ENCODE measurements around the gene RB1.

Gene RB1

GRCh38 chr13:48292650-48293049 lies 10.9 kb upstream of the RB1 start:
- H3K9ac ChIP-seq: no peak overlapping the region
- no peaks in the 10 kb centered on the region for H3K27me3 ChIP-seq (ENCODE audit: insufficient read depth, low read depth)
- no peaks in the 10 kb centered on the region for H3K36me3 ChIP-seq (ENCODE audit: insufficient read depth)
- H4K20me1 ChIP-seq (ENCODE audit: insufficient read depth): no peaks in the 10 kb centered on the region
- H3K4me2 ChIP-seq: no peak overlapping the region
- no peak overlapping the region for H3K27ac ChIP-seq
- H2AFZ ChIP-seq (ENCODE audit: low read depth): no peak overlapping the region
- no peak for TF ChIP-seq CTCF (conservative IDR thresholded peaks at IDR 0.05; ENCODE audit: low read depth, low read length)
- no peak overlapping the region for H3K4me3 ChIP-seq (IDR thresholded peaks at IDR 0.05; ENCODE audit: insufficient read depth, low read depth, low read length)
- no peaks in the 10 kb centered on the region for H3K79me2 ChIP-seq (ENCODE audit: insufficient read depth, low read depth)
- H3K4me1 ChIP-seq (ENCODE audit: low read depth, poor library complexity, severe bottlenecking): peaks cover 7% of the 10 kb centered on the region

GRCh38 chr13:48294653-48295052 lies 8.9 kb upstream of the RB1 start:
- Histone ChIP-seq H3K4me3 (IDR thresholded peaks at IDR 0.05; ENCODE audit: insufficient read depth, low read depth, low read length) (no peak overlapping the region), H3K36me3 (ENCODE audit: insufficient read depth) (no peaks in the 10 kb centered on the region), H2AFZ (ENCODE audit: low read depth) (no peak overlapping the region), H3K27me3 (ENCODE audit: insufficient read depth, low read depth) (no peaks in the 10 kb centered on the region), H3K27ac (no peak overlapping the region), H3K79me2 (ENCODE audit: insufficient read depth, low read depth) (no peaks in the 10 kb centered on the region), H4K20me1 (ENCODE audit: insufficient read depth) (no peaks in the 10 kb centered on the region), H3K9ac (no peak overlapping the region), H3K4me2 (no peak overlapping the region), H3K4me1 (ENCODE audit: low read depth, poor library complexity, severe bottlenecking) (peaks cover 7% of the 10 kb centered on the region)
- TF ChIP-seq CTCF (conservative IDR thresholded peaks at IDR 0.05; ENCODE audit: low read depth, low read length): no peak

GRCh38 chr13:48295271-48295670 lies 8.3 kb upstream of the RB1 start:
- H2AFZ ChIP-seq (ENCODE audit: low read depth): no peak overlapping the region
- peaks cover 7% of the 10 kb centered on the region for H3K4me1 ChIP-seq (ENCODE audit: low read depth, poor library complexity, severe bottlenecking)
- H3K27ac ChIP-seq: no peak overlapping the region
- H4K20me1 ChIP-seq (ENCODE audit: insufficient read depth): no peaks in the 10 kb centered on the region
- H3K4me3 ChIP-seq (IDR thresholded peaks at IDR 0.05; ENCODE audit: insufficient read depth, low read depth, low read length): no peak overlapping the region
- no peak for TF ChIP-seq CTCF (conservative IDR thresholded peaks at IDR 0.05; ENCODE audit: low read depth, low read length)
- no peak overlapping the region for H3K4me2 ChIP-seq
- no peaks in the 10 kb centered on the region for H3K36me3 ChIP-seq (ENCODE audit: insufficient read depth)
- H3K79me2 ChIP-seq (ENCODE audit: insufficient read depth, low read depth): no peaks in the 10 kb centered on the region
- no peak overlapping the region for H3K9ac ChIP-seq
- no peaks in the 10 kb centered on the region for H3K27me3 ChIP-seq (ENCODE audit: insufficient read depth, low read depth)

- Histone ChIP-seq H3K4me2 (no peak overlapping the region), H3K4me3 (IDR thresholded peaks at IDR 0.05; ENCODE audit: insufficient read depth, low read depth, low read length) (no peak overlapping the region), H3K79me2 (ENCODE audit: insufficient read depth, low read depth) (no peaks in the 10 kb centered on the region), H3K27ac (no peak overlapping the region), H4K20me1 (ENCODE audit: insufficient read depth) (no peaks in the 10 kb centered on the region), H3K36me3 (ENCODE audit: insufficient read depth) (no peaks in the 10 kb centered on the region), H2AFZ (ENCODE audit: low read depth) (no peak overlapping the region), H3K9ac (no peak overlapping the region), H3K4me1 (ENCODE audit: low read depth, poor library complexity, severe bottlenecking) (peaks cover 4% of the 10 kb centered on the region), H3K27me3 (ENCODE audit: insufficient read depth, low read depth) (no peaks in the 10 kb centered on the region)
- no peak for TF ChIP-seq CTCF (conservative IDR thresholded peaks at IDR 0.05; ENCODE audit: low read depth, low read length)
Measured at GRCh38 chr13:48296528-48296927, 7.0 kb upstream of the RB1 start.
